HG03095 (cell line): Measurements from ENCODE around the gene FGD1.

Source experiments
- ATAC-seq: cut with Tn5 transposase; IDR thresholded peaks from one replicate; pipeline ENCODE4 v1.9.1; 2021; ENCODE audit warnings: moderate library complexity; ENCODE audit not compliant: unreplicated experiment

The FGD1 gene

DNA sequence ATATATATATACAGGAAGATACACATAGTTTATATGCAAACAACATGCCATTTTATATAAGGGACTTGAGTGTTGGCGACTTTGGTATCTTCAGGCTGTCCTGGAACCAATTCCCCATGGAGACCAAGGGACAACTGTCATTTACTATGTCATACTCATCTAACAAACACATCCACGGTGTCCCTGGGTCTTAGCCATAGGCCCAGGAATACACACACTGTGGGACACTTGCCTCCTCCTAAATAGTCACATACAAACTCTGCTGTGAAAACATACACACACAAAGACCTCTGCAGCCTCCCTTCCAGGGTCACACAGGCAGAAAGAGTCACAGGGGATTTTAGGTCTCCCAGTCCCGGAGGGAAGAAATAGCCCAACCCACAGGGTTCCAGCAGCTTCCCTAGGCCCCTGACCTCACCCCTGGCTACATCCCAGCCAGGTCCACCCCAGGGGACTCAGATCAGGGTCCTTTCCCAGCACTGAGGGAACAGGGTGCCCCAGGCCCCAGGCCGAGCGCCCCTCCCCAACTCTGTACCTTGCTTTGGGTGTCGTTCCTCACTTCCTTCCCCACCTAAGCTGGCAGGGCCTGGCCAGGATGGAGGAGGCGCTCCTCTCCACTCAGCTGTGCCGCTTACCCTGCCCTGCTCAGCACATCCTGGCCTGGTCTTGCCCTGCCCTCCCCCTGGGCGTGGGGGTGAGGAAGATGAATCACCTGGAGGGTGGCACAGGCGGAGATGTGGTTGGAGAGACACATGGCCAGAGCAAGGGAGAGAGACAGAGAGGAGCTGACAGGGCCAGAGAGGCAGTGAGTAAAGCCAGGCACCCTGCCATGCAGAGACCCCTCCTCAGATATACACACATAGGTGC is 21.8 kb downstream of the FGD1 start:
- no peak for ATAC-seq

DNA sequence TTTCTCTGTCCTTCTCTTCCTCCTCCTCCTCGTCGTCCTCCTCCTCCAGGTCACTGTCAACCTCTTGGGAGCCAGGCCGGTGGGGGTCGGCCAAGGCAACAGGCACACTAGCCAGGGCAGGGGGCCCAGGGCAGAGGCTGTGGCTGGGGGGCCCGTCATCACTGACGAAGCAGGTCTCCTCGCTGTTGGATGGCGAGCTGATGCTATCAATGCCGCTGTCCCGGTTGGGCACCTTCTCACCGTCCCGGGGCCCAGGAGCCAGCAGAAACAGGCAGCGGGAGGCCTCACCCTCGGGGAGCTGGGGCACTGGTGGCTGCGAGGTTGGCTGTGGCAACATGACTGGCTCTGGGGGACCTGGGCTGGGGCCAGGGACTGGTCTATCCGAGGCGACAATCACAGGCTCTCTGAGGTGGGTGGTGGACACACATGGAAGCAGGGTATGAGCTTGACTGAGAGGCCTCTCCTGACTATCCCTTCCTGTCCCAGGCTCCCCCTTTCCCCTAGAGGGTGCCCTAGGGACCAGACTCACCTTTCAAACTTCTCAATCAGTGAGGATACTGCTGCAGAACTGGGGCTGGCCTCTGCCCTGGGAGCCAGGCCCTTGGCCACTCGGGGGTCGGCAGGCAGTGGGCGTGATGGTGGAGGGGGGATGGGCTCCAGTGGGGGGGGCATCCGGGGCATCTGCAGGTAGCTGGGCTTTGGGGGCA is 25.8 kb downstream of the FGD1 start:
- ATAC-seq: no peak

DNA sequence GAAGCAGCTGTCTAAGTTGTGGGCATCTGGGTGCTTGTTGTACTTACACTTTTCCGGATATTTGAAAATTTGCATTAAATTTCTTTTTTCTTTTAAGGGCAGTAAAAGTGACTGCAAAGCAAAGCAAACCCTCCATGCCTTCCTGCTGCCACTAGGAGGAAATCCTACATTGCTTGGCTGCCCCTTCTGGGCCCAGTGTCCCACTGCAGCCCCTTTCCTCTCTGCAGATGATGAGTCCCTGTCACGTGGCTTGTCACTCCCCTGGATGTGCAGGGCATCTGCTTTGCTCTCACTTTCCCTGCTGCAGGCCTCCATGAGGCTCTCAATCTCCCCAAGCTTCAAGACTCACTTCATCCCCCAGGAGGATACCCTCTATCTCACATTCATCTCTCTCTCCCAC is 43.1 kb downstream of the FGD1 start:
- no peak for ATAC-seq

DNA sequence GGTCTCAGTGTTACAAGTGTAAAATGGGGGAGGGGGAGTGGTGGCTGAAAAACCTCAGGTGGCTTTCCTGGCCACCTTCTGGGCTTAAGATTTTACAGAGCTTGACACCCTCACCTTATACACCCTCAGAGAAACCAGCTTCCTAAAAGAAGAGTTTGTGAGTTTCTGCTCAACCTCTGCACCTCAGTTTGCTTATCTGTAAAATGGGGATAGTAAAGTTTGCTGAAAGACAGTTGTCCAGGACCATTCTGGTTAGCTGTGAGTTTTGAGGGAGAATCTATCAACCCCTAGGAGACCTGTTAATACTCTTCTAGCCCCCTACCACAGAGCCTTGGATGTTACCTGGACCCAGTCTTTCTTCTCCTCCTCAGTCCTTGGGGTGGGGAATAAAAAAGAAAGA is 46.1 kb downstream of the FGD1 start:
- no peak for ATAC-seq

DNA sequence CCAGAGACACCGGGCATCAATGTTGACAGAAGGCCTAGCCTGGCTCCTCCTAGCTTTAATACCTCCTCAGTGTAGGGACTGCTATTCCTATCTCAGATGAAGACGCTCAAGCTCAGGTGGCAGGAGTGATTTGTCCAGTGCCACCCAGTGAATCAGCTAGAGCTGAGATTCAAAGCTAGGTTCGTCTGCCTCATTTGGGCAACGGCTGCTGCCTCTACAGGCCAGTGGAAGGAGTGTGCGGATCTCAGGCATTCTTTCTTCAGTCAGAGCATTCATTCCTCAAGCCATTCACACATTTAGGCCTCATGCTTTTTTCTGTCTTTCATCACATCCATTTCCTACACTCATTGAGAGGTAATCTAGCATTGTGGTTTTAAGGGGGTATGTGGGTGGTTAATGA is 48.6 kb downstream of the FGD1 start:
- no peak for ATAC-seq

DNA sequence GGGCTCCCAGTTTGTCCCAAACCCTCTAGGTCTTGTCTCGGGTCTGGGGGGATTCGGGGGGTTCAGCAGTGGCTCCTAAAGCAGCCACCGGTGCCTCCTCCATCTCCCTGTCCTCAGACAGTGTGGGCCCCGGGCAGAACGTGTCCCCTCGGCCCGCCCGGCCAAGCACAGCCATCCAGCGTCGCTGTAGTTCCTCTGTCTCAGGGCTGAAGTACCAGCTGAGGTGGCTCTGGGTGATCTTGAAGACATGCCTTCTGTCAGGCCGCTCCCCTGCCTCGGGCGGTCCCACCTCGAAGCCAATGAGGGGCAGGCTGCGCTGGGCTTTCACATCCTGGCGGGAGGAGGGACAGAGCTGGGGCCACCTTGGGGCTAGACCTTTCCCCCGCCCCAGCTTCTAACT is 50.0 kb downstream of the FGD1 start:
- ATAC-seq: no peak

DNA sequence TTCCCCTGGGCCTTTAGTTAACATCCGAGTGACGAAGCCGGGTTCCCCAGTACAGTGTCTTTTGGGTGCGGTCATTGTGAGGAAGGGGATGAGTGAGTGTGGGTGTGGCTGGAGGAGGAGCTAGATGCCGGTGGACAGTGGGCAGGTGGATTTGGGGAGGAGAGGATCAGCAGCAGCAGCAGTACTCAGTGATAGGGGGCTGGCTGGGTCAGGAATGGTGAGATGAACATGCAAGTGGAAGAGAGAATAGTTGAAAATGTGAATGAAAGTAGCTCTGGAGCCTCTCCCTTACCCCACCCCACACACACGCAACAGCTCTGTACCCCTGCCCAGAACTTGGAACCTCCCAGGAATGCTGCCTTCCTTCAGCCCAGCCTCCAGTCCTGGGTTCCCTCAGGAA is 51.3 kb downstream of the FGD1 start:
- ATAC-seq: no peak

DNA sequence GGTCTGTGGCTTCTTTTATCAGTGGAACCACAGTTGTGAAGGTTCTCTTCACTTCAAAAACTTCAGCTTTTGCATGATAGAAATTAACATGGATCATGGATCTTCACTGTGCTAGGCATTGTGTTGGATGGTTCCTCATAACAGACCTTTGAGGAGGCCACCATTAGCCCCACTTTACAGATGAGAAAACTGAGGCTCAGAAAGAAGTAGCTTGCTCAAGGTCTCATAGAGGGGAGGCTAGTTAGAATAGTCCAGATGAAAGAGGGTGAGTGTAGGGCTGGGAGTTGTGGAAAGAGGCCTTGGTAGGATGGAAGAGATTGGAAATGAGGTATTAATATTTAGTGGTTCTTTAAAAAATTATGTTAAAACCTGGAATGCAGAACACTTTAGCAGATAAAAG is 53.2 kb downstream of the FGD1 start:
- no peak for ATAC-seq

DNA sequence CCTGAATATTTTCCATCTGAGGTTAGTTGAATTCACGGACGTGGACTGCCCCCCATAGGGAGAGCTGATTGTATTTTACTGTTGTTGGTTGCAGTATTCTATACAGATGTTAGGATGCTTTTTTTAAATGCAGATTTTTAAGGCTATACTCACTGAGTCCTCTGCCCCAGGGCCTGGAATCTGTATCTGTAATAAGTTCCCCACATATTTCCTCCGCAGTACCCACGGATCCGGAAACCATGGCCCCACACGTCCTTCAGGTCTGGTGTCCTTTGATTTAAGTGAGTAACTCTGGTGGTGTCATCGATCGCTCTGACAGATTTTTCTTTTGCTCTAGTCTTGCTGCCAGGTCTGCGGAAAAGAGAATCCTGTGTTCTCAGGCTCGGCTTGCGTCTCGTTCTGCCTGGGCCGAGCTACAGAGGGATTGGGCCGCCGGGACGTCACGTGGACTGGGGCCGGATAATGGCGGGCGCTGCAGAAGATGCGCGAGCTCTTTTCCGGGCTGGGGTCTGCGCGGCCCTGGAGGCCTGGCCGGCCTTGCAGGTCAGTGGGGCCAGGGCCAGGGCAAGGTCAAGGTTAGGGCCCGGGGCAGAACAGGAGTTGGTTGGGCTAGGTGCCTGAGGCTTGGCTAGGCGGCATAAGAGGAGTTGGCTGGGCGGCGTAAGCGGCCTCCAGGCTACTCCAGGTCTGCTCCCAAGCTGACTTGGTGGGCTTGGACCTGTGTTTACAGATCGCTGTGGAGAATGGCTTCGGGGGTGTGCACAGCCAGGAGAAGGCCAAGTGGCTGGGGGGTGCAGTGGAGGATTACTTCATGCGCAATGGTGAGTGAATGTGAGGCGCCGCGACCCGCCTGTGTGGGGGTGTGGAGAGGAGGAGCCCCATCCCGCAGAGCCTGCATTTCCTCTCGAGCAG is 55.8 kb downstream of the FGD1 start, which contains the start of gene TSR2:
Gene TSR2 (plus strand): TSS at position 445 of the 912 bp plus-strand sequence. CDS start 18 bp downstream, at position 463.
- peak; percentile 99 for ATAC-seq

DNA sequence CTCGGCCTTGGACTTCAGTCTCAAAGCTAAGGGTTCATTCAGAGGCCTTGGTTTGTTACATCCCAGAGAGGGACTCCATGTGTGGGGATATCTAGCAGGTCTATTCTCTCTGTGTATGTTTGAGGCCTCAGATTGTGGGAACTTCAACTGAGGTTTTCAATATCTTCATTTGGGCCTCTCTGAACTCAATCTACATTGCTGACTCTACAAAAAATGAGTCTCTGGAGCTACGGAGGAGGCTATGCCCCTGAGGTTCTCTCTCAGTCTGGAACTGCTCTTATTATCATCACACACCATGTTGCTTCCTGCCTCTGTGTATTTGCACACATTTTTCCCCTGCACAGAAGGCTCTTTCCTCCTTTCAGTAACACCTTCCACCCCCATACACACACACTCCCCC is 60.9 kb downstream of the FGD1 start:
- no peak for ATAC-seq

DNA sequence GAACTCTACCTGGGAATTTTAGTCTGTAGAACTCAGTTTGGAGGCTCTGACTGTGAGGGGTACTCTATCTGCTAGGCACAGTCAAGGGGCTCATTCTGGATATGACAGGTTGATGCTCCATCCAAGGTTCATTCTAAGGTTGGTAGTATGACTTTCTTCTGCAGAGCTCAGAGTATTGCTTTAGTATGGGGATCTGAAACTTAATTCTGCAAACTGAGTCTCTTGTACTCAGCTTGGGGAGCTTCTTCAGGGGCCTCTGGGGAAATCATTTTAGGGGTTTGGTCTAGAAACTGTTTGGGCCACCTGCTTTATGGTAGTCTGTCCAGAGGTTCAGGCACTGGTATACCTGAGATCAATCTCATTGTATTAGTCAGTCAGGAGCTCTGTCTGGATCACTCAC is 65.5 kb downstream of the FGD1 start:
- ATAC-seq: peak; percentile 66

DNA sequence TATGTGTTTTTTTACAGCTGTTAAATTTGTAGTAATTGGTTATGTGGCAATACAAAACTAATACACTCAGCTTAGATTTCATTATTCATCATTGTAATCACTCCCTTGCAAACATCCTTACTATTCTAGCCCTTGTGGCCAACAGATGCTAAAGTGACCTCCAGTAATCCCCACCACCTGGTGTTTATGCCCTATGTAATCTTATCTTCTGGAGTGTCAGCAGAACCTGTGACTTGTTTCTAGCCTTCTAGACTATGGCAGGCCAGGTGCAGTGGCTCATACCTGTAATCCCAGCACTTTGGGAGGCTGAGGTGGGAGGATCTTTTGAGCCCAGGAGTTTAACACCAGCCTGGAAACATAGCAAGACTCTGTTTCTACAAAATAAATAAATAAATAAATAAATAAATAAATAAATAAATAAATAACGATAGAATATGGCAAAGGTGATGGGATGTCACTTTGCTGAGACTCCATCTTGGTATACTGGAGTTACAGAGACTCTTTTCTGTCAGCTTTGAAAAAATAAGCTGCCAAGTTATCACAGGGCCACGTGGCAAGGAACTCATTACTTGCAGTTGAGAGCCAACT is 68.1 kb downstream of the FGD1 start:
- ATAC-seq: no peak

DNA sequence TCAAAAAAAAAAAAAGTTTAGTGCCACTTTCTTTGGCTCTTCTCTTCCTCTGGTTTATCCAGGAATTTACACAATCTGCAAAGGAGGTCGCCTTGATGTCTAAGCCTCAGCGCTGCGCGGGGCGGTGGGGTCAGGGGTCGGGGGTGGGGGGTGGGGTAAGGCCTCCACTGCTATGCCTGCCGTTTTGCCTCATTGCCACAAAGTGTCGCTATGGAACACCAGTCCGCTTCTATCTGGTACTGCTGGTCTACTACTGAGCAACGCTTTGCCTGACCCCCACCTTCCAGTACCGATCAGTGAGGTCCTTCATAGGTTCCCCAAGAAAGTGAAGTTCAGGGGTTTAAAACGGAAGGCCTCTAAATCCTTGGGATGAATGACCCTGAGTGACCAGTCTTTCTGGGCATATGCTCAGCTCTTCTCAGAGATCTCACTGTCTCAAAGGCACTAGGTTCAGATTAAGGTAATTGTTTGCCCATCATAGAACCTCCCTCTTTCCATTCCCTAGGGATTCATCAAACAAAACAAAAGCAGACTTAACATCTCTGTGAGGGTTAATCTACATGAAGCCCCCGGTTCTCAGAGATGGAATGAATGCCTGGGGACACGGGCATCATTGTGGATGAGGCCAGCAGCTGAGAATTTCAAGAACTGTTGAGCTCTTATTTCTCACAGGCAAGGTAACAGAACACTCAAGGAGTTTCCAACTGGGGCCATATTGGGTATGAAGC is 72.7 kb downstream of the FGD1 start:
- ATAC-seq: no peak

DNA sequence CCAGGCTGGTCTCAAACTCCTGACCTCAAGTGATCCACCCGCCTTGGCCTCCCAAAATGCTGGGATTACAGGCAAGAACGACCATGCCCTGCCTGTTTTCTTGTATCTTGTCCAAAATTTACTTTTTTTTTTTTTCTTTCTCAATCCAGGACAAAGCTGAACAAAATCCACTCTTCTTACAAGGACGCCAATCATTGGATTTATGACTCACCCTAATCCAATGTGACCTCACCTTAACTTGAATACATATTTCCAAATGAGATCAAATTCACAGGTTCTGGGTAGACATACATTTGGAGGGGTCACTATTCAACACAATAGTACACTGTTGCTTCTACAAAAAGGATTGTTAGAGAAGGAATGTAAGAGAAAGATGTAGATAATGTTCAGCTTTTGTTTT is 73.9 kb downstream of the FGD1 start:
- no peak for ATAC-seq

DNA sequence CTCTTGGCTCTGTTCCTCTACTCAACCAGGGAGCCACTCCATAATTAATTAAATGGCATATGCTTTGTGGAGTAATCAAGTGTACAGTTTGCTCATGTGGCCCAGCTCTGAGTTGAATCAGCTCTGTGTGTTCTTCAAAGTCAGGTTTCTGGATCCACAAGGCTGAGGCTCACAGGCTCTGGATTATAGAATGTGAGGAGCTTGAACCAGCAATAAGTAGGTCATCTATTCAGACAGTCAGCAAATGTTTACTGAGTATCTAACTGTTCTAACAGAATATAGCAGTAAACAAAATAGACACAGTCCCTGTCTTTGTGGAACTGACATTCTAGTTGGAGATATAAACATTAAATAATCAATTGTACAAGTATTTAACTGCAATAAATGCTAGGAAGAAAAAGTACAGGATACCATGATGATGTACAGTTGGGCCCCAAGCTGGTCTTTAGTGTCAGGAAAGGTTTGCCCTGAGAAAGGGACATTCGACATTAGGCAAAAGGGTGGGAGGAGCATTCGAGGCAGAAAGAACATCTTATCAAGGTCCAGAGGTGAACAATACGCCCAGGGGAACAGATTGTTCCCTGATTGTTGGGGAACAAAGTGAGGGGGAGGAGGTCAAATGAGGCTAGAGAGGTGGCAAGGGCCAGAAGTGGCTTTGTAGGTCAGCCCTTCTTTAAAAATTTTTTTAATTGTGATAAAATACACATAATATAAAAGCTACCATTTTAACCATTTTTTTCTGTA is 76.3 kb downstream of the FGD1 start:
- ATAC-seq: no peak

DNA sequence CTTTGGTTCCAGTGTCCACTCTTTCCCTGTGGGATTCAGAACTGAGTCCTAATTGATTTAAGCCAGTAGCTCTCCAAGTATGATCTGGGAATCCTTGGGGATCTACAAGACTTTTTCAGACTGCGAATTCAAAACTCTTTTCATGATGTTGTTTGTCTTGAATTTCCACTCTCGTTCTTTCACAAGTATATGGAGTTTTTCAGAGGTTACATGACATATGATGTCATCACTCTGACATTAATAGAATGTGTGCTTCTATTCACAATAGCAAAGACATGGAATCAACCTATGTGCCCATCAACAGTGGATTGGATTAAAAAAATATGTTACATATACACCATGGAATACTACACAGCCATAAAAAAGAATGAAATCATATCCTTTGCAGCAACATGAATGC is 79.1 kb downstream of the FGD1 start:
- no peak for ATAC-seq

DNA sequence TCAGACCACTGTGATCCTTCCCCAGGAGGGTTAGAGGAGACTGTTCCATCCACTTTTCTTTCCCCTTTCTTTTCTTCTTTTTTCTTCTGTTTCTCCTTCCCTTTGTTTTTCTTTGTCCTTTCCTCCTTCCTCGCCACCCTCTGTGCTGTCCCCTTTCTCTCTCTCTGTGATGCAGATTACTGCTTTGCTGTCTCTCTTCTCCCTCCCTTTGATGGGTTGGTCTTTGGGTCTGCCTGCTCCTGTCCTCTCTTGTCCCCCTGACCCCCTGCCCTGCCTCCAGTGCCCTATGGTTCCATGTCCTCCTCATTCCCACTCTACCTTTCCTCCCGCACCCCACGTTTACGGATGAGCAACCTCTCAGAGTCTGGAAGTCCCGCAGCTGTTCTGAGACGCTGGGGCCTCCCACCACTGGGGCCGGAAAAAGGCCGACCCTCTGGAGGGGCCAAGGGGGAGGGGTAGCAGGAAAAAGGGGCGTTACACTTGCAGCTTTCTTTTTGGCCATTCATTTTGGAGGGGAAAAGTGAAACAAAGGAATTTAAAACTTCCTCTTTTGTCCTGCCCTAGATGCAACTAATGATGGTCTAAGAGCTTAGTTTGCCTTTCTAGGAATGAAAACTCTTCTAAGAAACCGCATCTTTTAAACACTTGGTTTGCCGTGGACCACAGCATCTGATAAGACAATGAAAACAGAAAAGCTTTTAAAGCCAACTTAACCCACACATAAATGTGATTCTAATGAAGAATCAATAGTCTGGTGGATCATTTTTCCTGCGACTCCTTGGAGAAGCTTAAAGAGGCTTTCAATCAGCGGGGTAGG is 80.3 kb downstream of the FGD1 start:
- no peak for ATAC-seq

DNA sequence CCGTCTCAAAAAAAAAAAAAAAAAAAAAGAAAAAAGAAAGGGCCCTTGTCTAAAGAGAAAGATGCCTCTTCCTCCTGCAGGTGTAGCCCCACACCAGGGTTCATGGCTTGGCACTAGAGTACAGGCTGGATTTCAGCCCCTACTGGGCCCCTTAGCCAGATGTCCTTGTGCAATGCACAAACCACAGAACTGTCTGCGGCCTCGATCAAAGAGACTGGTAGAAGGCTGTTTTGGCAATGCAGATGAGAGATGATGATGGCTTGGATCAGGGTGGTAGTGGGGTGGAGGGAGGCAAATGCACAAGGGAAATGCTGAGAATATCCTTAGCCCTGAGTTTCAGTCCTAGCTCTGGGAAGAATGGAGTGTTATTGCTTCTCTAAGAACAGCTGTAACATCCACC is 82.3 kb downstream of the FGD1 start:
- ATAC-seq: no peak

DNA sequence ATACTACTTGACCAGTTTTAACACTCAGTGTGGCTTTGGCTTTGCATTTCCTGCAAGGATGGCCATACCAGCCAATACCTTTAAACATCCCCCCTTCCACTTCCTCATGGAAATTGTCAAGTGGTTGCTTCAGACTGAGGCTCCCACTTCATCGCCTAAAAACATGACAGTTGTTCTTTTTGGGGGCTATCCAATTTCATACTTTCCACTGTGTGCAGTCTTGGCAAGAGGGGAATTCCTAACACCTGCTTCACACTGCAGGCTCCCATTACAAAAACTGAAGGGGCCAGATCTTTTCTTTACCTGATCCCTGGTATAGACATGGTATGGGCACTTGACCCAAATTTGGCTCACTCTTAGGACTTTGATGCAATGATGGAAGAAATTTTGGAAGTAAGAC is 84.3 kb downstream of the FGD1 start:
- ATAC-seq: no peak
